B cell (primary cell): ENCODE data around the gene ZNF516. TPM values are rescaled to one million over a fixed set of nuclear protein-coding genes. Genes with fewer than 3 reads are reported as not detected.

ENCODE experiments used
- ATAC-seq: fragments of 200-7000 bp; cut with Tn5 transposase; one replicate; pipeline ENCODE4 v1.10.0; 2021; ENCODE audit warnings: low read depth, mild to moderate bottlenecking, moderate number of reproducible peaks, moderate library complexity
- CTCF ChIA-PET: fragments of 350-600 bp; sonication (Branson Sonifier 250); formaldehyde crosslinking; loops from one replicate; lab custom pipeline; 2021; ENCODE audit warnings: antibody characterized with exemption, inconsistent platforms; lab: Charles Lee
- POLR2A ChIA-PET: fragments of 350-600 bp; sonication (Branson Sonifier 250); formaldehyde crosslinking; loops from one replicate; lab custom pipeline; 2021; ENCODE audit warnings: antibody characterized with exemption; lab: Charles Lee
- DNase-seq: peaks from one replicate; pipeline ENCODE4 v3.0.0; 2013
- H2AFZ ChIP-seq: 2 replicates; pipeline ENCODE4 v1.6.1; 2012; ENCODE audit warnings: mild to moderate bottlenecking, low read depth, low read length; ENCODE audit not compliant: insufficient read depth, poor library complexity, severe bottlenecking
- H3K27ac ChIP-seq, 2 donors: 1 replicate in 1 of 2; 2 replicates in 1 of 2; pipeline ENCODE4 v1.5.1; 2012 to 2013; ENCODE audit warnings: low read length in 2 of 2, mild to moderate bottlenecking in 2 of 2, moderate library complexity in 1 of 2
- H3K27me3 ChIP-seq, 4 experiments: fragments of 200-600 bp in 1 of 4; sonication (generic) in 1 of 4; replicated peaks in 1 of 4; 1 replicate in 2 of 4; 2 replicates in 2 of 4; pipeline versions ENCODE4 v1.6.1 to v1.7.0; 2013 to 2016; ENCODE audit warnings: low read length in 3 of 4, mild to moderate bottlenecking in 2 of 4, mixed read lengths in 1 of 4, moderate library complexity in 1 of 4; ENCODE audit not compliant: insufficient read depth in 4 of 4, control insufficient read depth in 3 of 4; ENCODE audit errors: control extremely low read depth in 1 of 4
- H3K36me3 ChIP-seq, 2 experiments: replicated peaks in 1 of 2; 1 replicate in 1 of 2; 2 replicates in 1 of 2; pipeline versions ENCODE4 v1.6.1 to v1.7.1; 2013; ENCODE audit warnings: low read length in 1 of 2; ENCODE audit not compliant: insufficient read depth in 2 of 2, control insufficient read depth in 1 of 2; ENCODE audit errors: control extremely low read depth in 1 of 2, extremely low read depth in 1 of 2
- H3K4me1 ChIP-seq, 2 donors: fragments of 200-600 bp in 1 of 2; sonication (generic) in 1 of 2; 1 replicate in 1 of 2; 2 replicates in 1 of 2; pipeline versions ENCODE4 v1.5.1 to v1.6.1; 2013 to 2017; ENCODE audit warnings: low read length in 2 of 2; ENCODE audit not compliant: control insufficient read depth in 2 of 2, insufficient read depth in 2 of 2
- H3K4me2 ChIP-seq: replicated peaks from 2 replicates; pipeline ENCODE3; 2012; ENCODE audit warnings: mild to moderate bottlenecking, low read depth, low read length; ENCODE audit not compliant: poor library complexity, severe bottlenecking
- H3K4me3 ChIP-seq, 5 experiments: fragments of 200-600 bp in 1 of 5; sonication (generic) in 1 of 5; 1 replicate in 3 of 5; 2 replicates in 2 of 5; pipeline versions ENCODE4 v1.5.1 to v1.7.0; 2011 to 2016; ENCODE audit warnings: low read length in 4 of 5, mild to moderate bottlenecking in 4 of 5, low read depth in 2 of 5, control low read depth in 1 of 5, moderate library complexity in 1 of 5; ENCODE audit not compliant: insufficient read depth in 1 of 5; ENCODE audit errors: control extremely low read depth in 1 of 5, extremely low read depth in 1 of 5
- H3K79me2 ChIP-seq: fragments of 200-600 bp; sonication (generic); one replicate; pipeline ENCODE4 v1.6.0; 2016; ENCODE audit warnings: low read length; ENCODE audit not compliant: control insufficient read depth, insufficient read depth
- H3K9ac ChIP-seq: fragments of 200-600 bp; sonication (generic); 2 replicates; pipeline ENCODE4 v1.6.1; 2017; ENCODE audit warnings: mild to moderate bottlenecking, low read length, moderate library complexity
- H3K9me3 ChIP-seq, 3 donors: one replicate each; pipeline versions ENCODE4 v1.6.1 to v1.7.1; 2013; ENCODE audit warnings: low read length in 2 of 3; ENCODE audit not compliant: control insufficient read depth in 2 of 3, insufficient read depth in 1 of 3; ENCODE audit errors: control extremely low read depth in 1 of 3
- H4K20me1 ChIP-seq: 2 replicates; pipeline ENCODE4 v1.6.0; 2012; ENCODE audit warnings: mild to moderate bottlenecking, low read length; ENCODE audit not compliant: insufficient read depth, control insufficient read depth, poor library complexity, severe bottlenecking
- H3K27ac Mint-ChIP-seq: one replicate; pipeline ENCODE4 v1.8.0; 2021; ENCODE audit warnings: mixed read lengths
- H3K27me3 Mint-ChIP-seq: one replicate; pipeline ENCODE4 v1.8.0; 2021; ENCODE audit warnings: mixed read lengths
- H3K4me1 Mint-ChIP-seq: one replicate; pipeline ENCODE4 v1.8.0; 2021; ENCODE audit warnings: mixed read lengths
- H3K4me3 Mint-ChIP-seq: one replicate; pipeline ENCODE4 v1.8.0; 2021; ENCODE audit warnings: mixed read lengths
- H3K9me3 Mint-ChIP-seq: one replicate; pipeline ENCODE4 v1.8.0; 2022; ENCODE audit warnings: mixed read lengths; ENCODE audit not compliant: insufficient read depth
- EZH2 ChIP-seq: IDR thresholded peaks from 2 replicates; pipeline ENCODE4 v1.6.1; 2012; ENCODE audit warnings: borderline replicate concordance, low read depth, mild to moderate bottlenecking, moderate library complexity, low read length; ENCODE audit not compliant: insufficient read depth, poor library complexity, severe bottlenecking
- WGBS: methylation state at CpG from one replicate; pipeline ENCODE4 v1.1.5; 2013; ENCODE audit warnings: missing lambda C conversion rate; ENCODE audit not compliant: insufficient coverage; 5-methylcytosine and 5-hydroxymethylcytosine counted together
- intact Hi-C: fragments of 100-400 bp; cut with micrococcal nuclease; formaldehyde crosslinking; loops from one replicate; pipeline ENCODE4 v1.10.0; 2022
- polyA plus RNA-seq: library from polyadenylated mRNA; depleted of rRNA; stranded (reverse); fragments of >200 nt; gene quantifications from 2 replicates; pipeline ENCODE4 v1.2.3, GENCODE V29; 2012
- total RNA-seq, 2 donors: library from RNA; stranded (reverse); fragments of 120-200 nt in 1 of 2; gene quantifications; 1 replicate in 1 of 2; 2 replicates in 1 of 2; pipeline versions ENCODE4 v1.2.3 to v1.2.4, GENCODE V29; 2013 to 2022
- TF ChIP-seq, protein P1 (sequence below): fragments of 200-600 bp; IDR thresholded peaks from one replicate; pipeline ENCODE4 v1.8.0; 2022; ENCODE audit warnings: antibody characterized with exemption, mild to moderate bottlenecking

ZNF516 gene
- total and polyA plus RNA-seq, 2 donors (not counting 1 experiment from before 2014, with no cell fraction given), result 6.7 to 27.1 TPM

DNA sequence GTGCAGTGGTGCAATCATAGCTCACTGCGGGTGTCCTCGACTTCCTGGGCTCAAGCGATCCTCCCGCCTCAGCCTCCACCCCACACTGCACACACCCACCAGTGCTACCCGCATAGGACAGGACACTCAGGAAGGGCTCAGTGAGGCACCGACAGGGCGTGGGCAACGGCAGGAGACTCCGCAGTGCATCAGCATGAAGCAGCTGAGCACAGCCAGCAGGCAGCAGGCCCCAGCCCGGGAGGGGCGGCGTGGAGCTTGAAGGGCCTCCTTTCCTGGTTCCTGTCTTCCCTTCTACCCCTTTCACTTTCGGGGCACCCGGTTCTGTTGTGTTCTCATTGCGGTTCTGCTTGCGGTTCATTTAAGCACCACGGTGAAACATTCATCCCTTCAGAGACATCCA is 89.8 kb downstream of the ZNF516 start:
- Histone ChIP-seq H3K27me3 (no peaks in the 10 kb centered on the region), H3K4me2 (no peak overlapping the region), H3K9ac (no peak overlapping the region), H3K9me3 (peaks cover 0 to 5% (median 0%) of the 10 kb centered on the region in 3 donors), H3K79me2 (no peaks in the 10 kb centered on the region), H2AFZ (no peak overlapping the region), H3K4me1 (no peaks in the 10 kb centered on the region), H3K36me3 (no peaks in the 10 kb centered on the region), H4K20me1 (peaks cover 28% of the 10 kb centered on the region), H3K27ac (no peak overlapping the region), H3K4me3 (no peak overlapping the region)
- no peak overlapping the region for H3K4me3 Mint-ChIP-seq
- ChIA-PET POLR2A (no interaction called here), CTCF (interaction anchor here (1.4 kb wide), 1 partner anchor 305 kb away, joined by 6 read pairs; no protein-coding TSS in a partner anchor)
- no peak for ATAC-seq
- no peaks in the 10 kb centered on the region for H3K9me3 Mint-ChIP-seq
- H3K27ac Mint-ChIP-seq, result no peak overlapping the region
- no peak for DNase-seq
- 91% methylated on average over 17 of the region's 17 CpGs for WGBS
- intact Hi-C loops, result no loop called here
- H3K27me3 Mint-ChIP-seq, result no peaks in the 10 kb centered on the region
- H3K4me1 Mint-ChIP-seq, result no peaks in the 10 kb centered on the region
- no peak for TF ChIP-seq EZH2
- TF ChIP-seq, protein P1, sequence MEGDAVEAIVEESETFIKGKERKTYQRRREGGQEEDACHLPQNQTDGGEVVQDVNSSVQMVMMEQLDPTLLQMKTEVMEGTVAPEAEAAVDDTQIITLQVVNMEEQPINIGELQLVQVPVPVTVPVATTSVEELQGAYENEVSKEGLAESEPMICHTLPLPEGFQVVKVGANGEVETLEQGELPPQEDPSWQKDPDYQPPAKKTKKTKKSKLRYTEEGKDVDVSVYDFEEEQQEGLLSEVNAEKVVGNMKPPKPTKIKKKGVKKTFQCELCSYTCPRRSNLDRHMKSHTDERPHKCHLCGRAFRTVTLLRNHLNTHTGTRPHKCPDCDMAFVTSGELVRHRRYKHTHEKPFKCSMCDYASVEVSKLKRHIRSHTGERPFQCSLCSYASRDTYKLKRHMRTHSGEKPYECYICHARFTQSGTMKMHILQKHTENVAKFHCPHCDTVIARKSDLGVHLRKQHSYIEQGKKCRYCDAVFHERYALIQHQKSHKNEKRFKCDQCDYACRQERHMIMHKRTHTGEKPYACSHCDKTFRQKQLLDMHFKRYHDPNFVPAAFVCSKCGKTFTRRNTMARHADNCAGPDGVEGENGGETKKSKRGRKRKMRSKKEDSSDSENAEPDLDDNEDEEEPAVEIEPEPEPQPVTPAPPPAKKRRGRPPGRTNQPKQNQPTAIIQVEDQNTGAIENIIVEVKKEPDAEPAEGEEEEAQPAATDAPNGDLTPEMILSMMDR, result no peak

DNA sequence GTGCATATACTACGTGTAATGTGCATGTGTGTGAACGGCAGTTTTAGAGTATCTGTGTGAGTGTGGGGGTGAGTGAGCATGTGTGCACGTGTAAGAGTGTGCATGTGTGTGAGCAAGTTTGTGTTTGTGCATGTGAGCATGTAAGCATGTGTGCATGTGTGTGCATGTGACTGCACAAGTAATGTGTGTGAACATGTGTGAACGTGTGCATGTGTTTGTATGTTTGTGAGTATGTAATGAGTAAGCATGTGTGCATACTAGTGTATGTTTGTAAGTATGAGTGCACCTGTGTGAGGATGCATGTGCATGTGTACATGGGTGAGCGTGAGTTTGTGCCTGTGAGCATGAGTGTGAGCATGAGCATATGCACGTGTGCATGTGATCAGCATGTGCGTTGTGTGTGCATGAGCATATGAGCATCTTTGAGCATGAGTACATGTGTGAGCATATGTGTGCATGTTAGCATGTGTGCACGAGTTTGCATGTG is 90.7 kb downstream of the ZNF516 start:
- Histone ChIP-seq H3K4me2 (no peak overlapping the region), H4K20me1 (peaks cover 28% of the 10 kb centered on the region), H3K4me3 (no peak overlapping the region), H3K9me3 (no peaks in the 10 kb centered on the region), H3K36me3 (no peaks in the 10 kb centered on the region), H3K9ac (no peak overlapping the region), H2AFZ (no peak overlapping the region), H3K27me3 (no peaks in the 10 kb centered on the region), H3K79me2 (no peaks in the 10 kb centered on the region), H3K27ac (no peak overlapping the region), H3K4me1 (no peaks in the 10 kb centered on the region)
- H3K4me1 Mint-ChIP-seq, result no peaks in the 10 kb centered on the region
- no peaks in the 10 kb centered on the region for H3K9me3 Mint-ChIP-seq
- ChIA-PET CTCF (interaction anchor here (1.4 kb wide), 1 partner anchor 305 kb away, joined by 6 read pairs; no protein-coding TSS in a partner anchor), POLR2A (no interaction called here)
- ATAC-seq (no peak), DNase-seq (no peak)
- TF ChIP-seq, protein P1, result no peak
- TF ChIP-seq EZH2, result no peak
- no peak overlapping the region for H3K27ac Mint-ChIP-seq
- 96% methylated on average over 8 of the region's 8 CpGs for WGBS
- intact Hi-C loops, result no loop called here
- no peak overlapping the region for H3K4me3 Mint-ChIP-seq
- no peaks in the 10 kb centered on the region for H3K27me3 Mint-ChIP-seq
